WERI-Rb-1 (cell line): Measurements from ENCODE around the gene NCAPG.

Source experiments
- DNase-seq: peaks from one replicate; pipeline ENCODE4 v3.0.0-alpha.2; 2020
- H3K27ac ChIP-seq: fragments of 250-450 bp; sonication (Bioruptor Pico); 2 replicates; pipeline ENCODE4 v1.5.1; 2020; ENCODE audit warnings: mild to moderate bottlenecking, moderate library complexity
- H3K27me3 ChIP-seq: fragments of 250-450 bp; sonication (Bioruptor Pico); 2 replicates; pipeline ENCODE4 v1.5.1; 2021; ENCODE audit warnings: mild to moderate bottlenecking, low read depth, moderate library complexity; ENCODE audit not compliant: insufficient read depth, severe bottlenecking
- H3K36me3 ChIP-seq: fragments of 250-450 bp; sonication (Bioruptor Pico); 2 replicates; pipeline ENCODE4 v1.5.1; 2020; ENCODE audit warnings: mild to moderate bottlenecking, moderate library complexity
- H3K4me3 ChIP-seq: 2 replicates; pipeline ENCODE4 v1.5.1; 2011; ENCODE audit warnings: low read depth, mild to moderate bottlenecking, control low read depth, low read length
- H3K9me3 ChIP-seq: fragments of 250-450 bp; sonication (Bioruptor Pico); 2 replicates; pipeline ENCODE4 v1.5.1; 2021; ENCODE audit warnings: mild to moderate bottlenecking, moderate library complexity; ENCODE audit not compliant: severe bottlenecking
- CTCF ChIP-seq: IDR thresholded peaks from 2 replicates; pipeline ENCODE4 v1.5.1; 2011; ENCODE audit warnings: low read depth, mild to moderate bottlenecking, control low read depth, inconsistent platforms, low read length

The NCAPG gene

GRCh38 chr4:17773135-17773698 is 37.6 kb upstream of the NCAPG start:
- no peak overlapping the region for H3K27ac ChIP-seq
- DNase-seq = no peak
- H3K27me3 ChIP-seq = no peaks in the 10 kb centered on the region
- TF ChIP-seq CTCF = no peak
- no peak overlapping the region for H3K4me3 ChIP-seq
- H3K9me3 ChIP-seq = no peaks in the 10 kb centered on the region
- H3K36me3 ChIP-seq = no peaks in the 10 kb centered on the region

- no peak overlapping the region for H3K27ac ChIP-seq
- H3K4me3 ChIP-seq = no peak overlapping the region
- no peak for DNase-seq
- TF ChIP-seq CTCF = no peak
- H3K36me3 ChIP-seq = no peaks in the 10 kb centered on the region
- no peaks in the 10 kb centered on the region for H3K9me3 ChIP-seq
- H3K27me3 ChIP-seq = peaks cover 6% of the 10 kb centered on the region
These were observed 32.3 kb upstream of the NCAPG start for GRCh38 chr4:17778431-17778830.

- no peaks in the 10 kb centered on the region for H3K9me3 ChIP-seq
- no peak for DNase-seq
- H3K27ac ChIP-seq = no peak overlapping the region
- no peaks in the 10 kb centered on the region for H3K36me3 ChIP-seq
- peak overlapping the region; percentile 6 for H3K4me3 ChIP-seq
- no peak for TF ChIP-seq CTCF
- peaks cover 6% of the 10 kb centered on the region for H3K27me3 ChIP-seq
These were observed 30.1 kb upstream of the NCAPG start for GRCh38 chr4:17780501-17781299.

- Histone ChIP-seq H3K9me3 (no peaks in the 10 kb centered on the region), H3K27me3 (peaks cover 6% of the 10 kb centered on the region), H3K27ac (no peak within 1 kb of the TSS), H3K4me3 (peak within 1 kb of the TSS; percentile 6), H3K36me3 (no peaks in the 10 kb centered on the region)
- TF ChIP-seq CTCF = no peak
- DNase-seq = no peak
These were observed 29.2 kb upstream of the NCAPG start, which contains the start of gene FAM184B for GRCh38 chr4:17781300-17782287. Gene FAM184B, minus strand, starts transcription at chr4:17781621. Its CDS starts 322 bp downstream, at chr4:17781299.

GRCh38 chr4:17785858-17786257 is 24.9 kb upstream of the NCAPG start:
- H3K9me3 ChIP-seq = no peaks in the 10 kb centered on the region
- H3K27ac ChIP-seq = no peak overlapping the region
- peak; percentile 60 for TF ChIP-seq CTCF
- H3K27me3 ChIP-seq = peaks cover 4% of the 10 kb centered on the region
- DNase-seq = peak; percentile 22
- H3K36me3 ChIP-seq = no peaks in the 10 kb centered on the region
- H3K4me3 ChIP-seq = no peak overlapping the region
